ENCODE measurements around the gene ITGB4.
"Not testable (repeated sequence)": the region's sequence is repeated elsewhere in the genome, so short reads cannot be mapped to it uniquely, and the experiment has no call there.

The ITGB4 gene

GRCh38 chr17:75754378-75755204, 33.3 kb downstream of the ITGB4 start:
- DNase-seq, result no peak

GRCh38 chr17:75755205-75755901, 34.1 kb downstream of the ITGB4 start:
- no peak for DNase-seq

DNA sequence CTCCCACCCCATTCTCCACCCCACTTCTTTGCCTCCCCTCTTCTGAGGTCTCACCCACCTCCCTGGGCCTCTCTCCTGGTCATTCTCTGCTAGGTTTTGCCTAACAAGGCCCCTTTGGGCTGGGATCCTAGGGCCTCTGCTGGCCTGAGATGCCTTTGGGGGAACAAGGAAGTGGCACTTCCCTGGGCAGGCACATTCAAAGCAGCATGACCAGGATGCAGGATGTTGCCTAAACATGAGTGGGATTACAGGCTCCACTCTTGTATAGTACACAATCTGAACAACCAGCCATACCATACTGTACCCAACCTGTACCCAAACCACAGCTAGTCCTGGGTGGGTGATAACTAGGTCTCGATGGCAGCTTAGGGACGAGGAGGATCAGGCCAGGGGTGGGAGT, 34.7 kb downstream of the ITGB4 start:
- DNase-seq, result no peak

GRCh38 chr17:75756451-75757085, 35.3 kb downstream of the ITGB4 start:
- no peak for DNase-seq

GRCh38 chr17:75757086-75757681, 35.9 kb downstream of the ITGB4 start:
- no peak for DNase-seq

- no peak for DNase-seq
These were observed 37.1 kb downstream of the ITGB4 start for GRCh38 chr17:75758131-75758905.

GRCh38 chr17:75759457-75759856, 38.2 kb downstream of the ITGB4 start:
- DNase-seq, result no peak

GRCh38 chr17:75759978-75760640, 38.9 kb downstream of the ITGB4 start:
- not testable (repeated sequence) for DNase-seq

DNA sequence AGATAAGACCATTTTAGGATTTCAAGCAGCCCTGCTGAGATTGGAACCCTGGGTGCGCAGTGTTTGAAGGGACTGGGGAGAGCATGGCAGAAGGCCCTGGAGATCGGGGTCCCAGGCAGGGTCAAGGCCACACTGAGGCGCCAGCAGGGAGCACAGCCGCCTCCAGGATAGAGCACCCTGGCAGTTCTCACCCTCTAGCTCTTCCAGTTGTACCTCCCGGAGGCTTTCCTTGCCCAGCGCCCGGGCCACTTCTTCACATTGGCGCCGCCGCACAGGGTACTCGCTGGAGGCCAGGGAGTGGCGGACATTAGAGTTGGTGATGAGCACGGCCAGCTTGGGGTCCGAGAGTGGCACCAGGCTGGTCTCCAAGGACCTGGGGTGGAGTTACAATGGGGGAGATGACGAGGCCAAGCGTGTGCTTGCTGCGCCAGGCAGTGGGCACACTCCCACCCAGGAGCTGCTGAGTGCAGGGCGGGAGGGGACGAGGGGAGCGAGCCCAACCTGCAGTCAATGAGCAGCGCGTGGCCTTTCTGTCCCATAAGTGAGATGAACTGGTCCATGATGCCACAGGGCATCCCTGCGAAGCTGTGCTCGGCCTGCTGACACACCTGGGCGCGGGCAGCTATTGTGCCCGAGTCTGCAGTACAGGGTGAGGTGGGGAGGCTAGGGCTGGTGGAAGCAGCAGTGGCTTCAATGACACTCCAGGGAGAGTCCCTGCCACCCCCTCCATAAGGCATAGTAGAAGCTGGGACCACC, 41.4 kb downstream of the ITGB4 start:
- no peak for DNase-seq

- no peak for DNase-seq
These were observed 42.0 kb downstream of the ITGB4 start for GRCh38 chr17:75763269-75763607.

DNA sequence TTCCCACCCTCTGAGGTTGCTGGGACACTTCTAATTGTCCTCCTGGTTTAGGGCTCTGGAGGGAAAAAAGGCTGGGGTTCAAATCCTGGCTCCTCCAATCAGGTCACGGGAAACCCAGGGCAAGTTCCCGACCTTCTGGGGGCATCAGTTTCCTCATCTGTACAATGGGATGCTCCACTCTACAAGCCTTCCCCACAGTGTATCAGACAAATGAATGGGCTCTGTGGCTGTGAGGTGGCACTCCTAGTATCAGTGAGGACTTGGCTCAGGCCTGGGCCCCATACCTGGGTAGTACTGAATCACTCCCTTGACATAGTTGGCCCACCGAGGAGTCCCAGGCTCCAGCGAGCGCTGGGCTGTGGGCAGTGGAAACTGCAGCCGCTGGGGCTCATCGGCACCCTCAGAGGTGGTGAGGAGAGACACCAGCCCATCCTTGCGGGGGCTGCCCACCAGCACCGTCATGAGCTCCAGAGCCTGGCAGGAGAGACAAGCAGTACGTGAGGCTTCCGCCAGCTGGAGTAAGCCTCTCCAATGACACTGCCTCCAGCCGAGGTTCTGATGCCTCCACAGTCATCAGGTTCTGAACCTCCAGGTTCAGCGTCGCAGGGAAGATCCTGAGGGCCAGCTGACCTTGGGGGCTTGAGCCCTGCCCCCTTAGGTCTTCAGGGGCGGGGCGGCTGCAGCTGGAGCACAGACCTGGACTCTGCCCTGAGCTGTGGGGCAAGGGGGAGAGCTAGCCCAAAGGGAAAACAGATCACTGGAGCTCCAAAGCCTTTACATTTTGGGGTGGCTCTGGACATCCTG, 42.6 kb downstream of the ITGB4 start:
- no peak for DNase-seq

- peak in 1 of 4 experiments; percentile 16 for DNase-seq
These were observed 43.1 kb downstream of the ITGB4 start for GRCh38 chr17:75764417-75764710.

DNA sequence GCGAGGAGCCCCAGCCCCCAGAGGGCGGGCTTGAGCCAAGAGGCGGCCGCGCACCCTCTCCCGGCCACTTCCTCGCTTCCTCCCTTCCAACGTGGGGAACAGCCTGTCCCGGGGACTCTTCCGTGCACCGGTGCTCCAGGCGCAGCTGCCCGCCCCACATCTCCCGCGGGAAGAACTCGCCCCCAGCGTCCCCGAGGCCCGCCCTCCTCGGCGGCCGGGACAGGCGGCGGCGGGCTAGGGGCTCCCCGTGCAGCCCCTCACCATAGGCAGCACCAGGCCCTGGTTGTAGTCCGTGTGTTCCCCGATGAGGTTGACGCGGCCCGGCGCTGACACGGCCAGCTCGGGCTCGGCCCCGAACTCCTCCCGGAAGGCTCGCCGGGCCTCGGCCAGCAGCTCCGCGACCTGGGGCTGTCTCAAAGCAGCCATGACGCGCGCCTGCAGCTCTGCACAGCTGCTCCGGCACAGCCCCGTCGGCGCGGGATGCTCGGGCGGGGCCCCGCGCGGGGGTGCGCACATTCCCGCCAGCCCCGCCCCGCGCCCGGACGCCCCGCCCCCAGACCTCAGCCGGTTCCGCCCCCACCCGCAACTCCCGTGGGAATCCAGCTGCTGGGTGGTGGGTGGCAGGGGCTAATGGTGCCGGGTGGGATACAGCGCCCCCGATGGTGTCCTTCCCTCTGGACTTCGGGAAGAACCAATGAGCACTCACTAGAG, 43.6 kb downstream of the ITGB4 start, which contains the start of gene GALK1:
Gene GALK1 (minus strand): TSS at position 482 of the 711 bp plus-strand sequence. CDS start 56 bp downstream, at position 426.
- DNase-seq, result peak; percentile 44 to 61 (median 54)

- DNase-seq, result no peak
These were observed 44.7 kb downstream of the ITGB4 start for GRCh38 chr17:75765981-75766380.

GRCh38 chr17:75767881-75768280, 46.6 kb downstream of the ITGB4 start:
- no peak for DNase-seq

DNA sequence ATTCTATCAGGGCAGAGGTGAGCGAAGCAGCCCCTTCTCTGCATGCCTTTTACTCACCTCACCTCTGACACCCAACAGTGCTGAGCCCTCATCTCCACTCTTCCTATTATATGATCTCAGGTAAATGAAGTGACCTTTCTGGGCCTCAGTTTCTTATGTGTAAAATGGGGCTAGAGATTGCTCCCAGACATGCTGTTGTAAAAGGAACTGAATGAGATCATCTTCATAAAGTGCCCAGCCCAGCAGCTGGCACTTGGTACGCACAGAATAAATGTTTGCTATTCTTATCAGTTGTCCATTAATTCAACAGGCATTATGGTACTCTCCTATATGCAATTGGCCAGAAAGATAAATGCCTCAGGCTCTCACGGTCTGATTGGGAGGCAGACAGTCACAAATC, 48.3 kb downstream of the ITGB4 start:
- no peak for DNase-seq

DNA sequence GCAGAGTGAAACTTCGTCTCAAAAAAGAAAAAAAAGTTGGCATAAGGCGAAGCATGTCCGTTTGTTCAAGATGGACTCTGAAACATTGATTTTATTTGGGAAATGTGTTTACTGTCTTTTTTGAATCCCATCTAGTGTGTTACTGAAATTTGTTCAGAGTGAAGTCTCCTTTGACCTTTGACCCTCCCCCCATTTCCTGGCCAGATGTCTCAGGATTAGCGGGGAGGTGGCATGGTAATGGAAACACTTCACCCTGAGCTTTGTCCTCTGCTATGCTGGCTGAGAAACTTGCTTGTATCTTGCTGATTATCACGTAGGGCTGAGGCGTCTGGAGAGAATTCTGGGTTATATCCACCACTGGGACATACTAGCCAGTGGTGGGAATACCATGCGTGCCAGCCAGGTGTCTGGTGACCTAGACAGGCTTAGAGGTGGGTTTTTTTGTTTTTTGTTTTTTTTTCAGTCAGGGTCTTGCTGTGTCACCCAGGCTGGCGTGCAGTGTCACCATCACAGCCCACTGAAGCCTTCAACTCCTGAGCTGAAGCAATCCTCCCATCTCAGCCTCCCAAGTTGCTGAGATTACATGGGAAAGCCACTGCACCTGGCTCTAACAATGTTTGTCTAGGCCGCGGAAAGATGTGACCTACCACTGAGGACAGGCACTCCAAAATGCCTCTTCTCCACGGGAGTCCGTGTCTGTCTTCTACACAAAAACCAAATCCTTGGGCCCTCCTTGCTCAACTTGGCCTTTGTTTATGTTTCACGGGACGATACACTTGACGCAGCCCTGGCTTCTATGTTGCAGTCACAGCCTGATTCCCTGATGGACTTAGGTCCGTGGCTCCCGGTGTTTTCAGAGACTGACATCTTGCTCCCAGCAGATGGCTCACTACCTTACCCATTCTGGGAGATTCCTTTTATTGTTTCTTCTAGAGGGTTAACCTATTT, 50.3 kb downstream of the ITGB4 start:
- no peak for DNase-seq

GRCh38 chr17:75773121-75773807, 52.0 kb downstream of the ITGB4 start:
- DNase-seq, result no peak
